CD14-positive monocyte (primary cell): Measurements from ENCODE around the gene ARHGEF10L. TPM values are rescaled to one million over a fixed set of nuclear protein-coding genes. Genes with fewer than 3 reads are reported as not detected.
A peak's percentile ranks its signal among the peaks of the same experiment; 100 is the strongest.

Experiments used
- DNase-seq, 3 donors: peaks; one replicate each; pipeline ENCODE4 v3.0.0-alpha.2; 2011 to 2022
- H2AFZ ChIP-seq: 2 replicates; pipeline ENCODE4 v1.6.0; 2012; ENCODE audit warnings: mild to moderate bottlenecking, low read depth, low read length, inconsistent platforms; ENCODE audit not compliant: insufficient read depth, poor library complexity, severe bottlenecking
- H3K27ac ChIP-seq, 2 donors: 1 replicate in 1 of 2; 2 replicates in 1 of 2; pipeline ENCODE4 v1.5.1; 2012 to 2013; ENCODE audit warnings: low read length in 2 of 2, control low read depth in 1 of 2, inconsistent platforms in 1 of 2, low read depth in 1 of 2, mild to moderate bottlenecking in 1 of 2
- H3K27me3 ChIP-seq, 2 donors: one replicate each; pipeline versions ENCODE4 v1.6.0 to v1.6.1; 2011 to 2013; ENCODE audit warnings: low read length in 2 of 2; ENCODE audit not compliant: control insufficient read depth in 2 of 2, insufficient read depth in 2 of 2
- H3K36me3 ChIP-seq, 2 donors: replicated peaks in 1 of 2; 1 replicate in 1 of 2; 2 replicates in 1 of 2; pipeline versions ENCODE4 v1.5.1 to v1.6.1; 2012 to 2013; ENCODE audit warnings: low read length in 2 of 2, control low read depth in 1 of 2, inconsistent platforms in 1 of 2, mild to moderate bottlenecking in 1 of 2; ENCODE audit not compliant: insufficient read depth in 2 of 2, control insufficient read depth in 1 of 2
- H3K4me1 ChIP-seq, 2 donors: 1 replicate in 1 of 2; 2 replicates in 1 of 2; pipeline versions ENCODE4 v1.5.1 to v1.6.1; 2012 to 2013; ENCODE audit warnings: low read length in 2 of 2, control low read depth in 1 of 2, inconsistent platforms in 1 of 2, mild to moderate bottlenecking in 1 of 2, moderate library complexity in 1 of 2; ENCODE audit not compliant: insufficient read depth in 2 of 2, control insufficient read depth in 1 of 2
- H3K4me2 ChIP-seq: replicated peaks from 2 replicates; pipeline ENCODE3; 2012; ENCODE audit warnings: low read length, moderate library complexity, mild to moderate bottlenecking; ENCODE audit not compliant: poor library complexity, severe bottlenecking; ENCODE audit errors: extremely low read depth
- H3K4me3 ChIP-seq, 3 experiments: fragments of 200-600 bp in 1 of 3; sonication (generic) in 1 of 3; replicated peaks in 1 of 3; 1 replicate in 2 of 3; 2 replicates in 1 of 3; pipeline ENCODE4 v1.5.1; 2011 to 2013; ENCODE audit warnings: low read length in 3 of 3, mild to moderate bottlenecking in 3 of 3, control low read depth in 2 of 3, low read depth in 2 of 3, inconsistent platforms in 1 of 3, moderate library complexity in 1 of 3
- H3K79me2 ChIP-seq: 2 replicates; pipeline ENCODE4 v1.6.0; 2012; ENCODE audit warnings: mild to moderate bottlenecking, control low read depth, inconsistent platforms, low read length, moderate library complexity; ENCODE audit not compliant: insufficient read depth
- H3K9ac ChIP-seq: 2 replicates; pipeline ENCODE4 v1.6.0; 2017; ENCODE audit warnings: low read length, mild to moderate bottlenecking; ENCODE audit not compliant: insufficient read depth, poor library complexity, severe bottlenecking
- H3K9me3 ChIP-seq, 2 donors: replicated peaks in 1 of 2; 1 replicate in 1 of 2; 2 replicates in 1 of 2; pipeline versions ENCODE4 v1.5.1 to v1.6.1; 2012 to 2013; ENCODE audit warnings: low read length in 2 of 2, control low read depth in 1 of 2; ENCODE audit not compliant: control insufficient read depth in 1 of 2, insufficient read depth in 1 of 2
- H4K20me1 ChIP-seq: 2 replicates; pipeline ENCODE4 v1.6.0; 2012; ENCODE audit warnings: mild to moderate bottlenecking, low read length, control low read depth, moderate library complexity; ENCODE audit not compliant: insufficient read depth
- H3K27ac Mint-ChIP-seq, 7 donors: one replicate each; pipeline ENCODE4 v1.8.0; 2020; ENCODE audit warnings: mild to moderate bottlenecking in 7 of 7, mixed read lengths in 7 of 7, moderate library complexity in 6 of 7, inconsistent platforms in 2 of 7
- H3K27me3 Mint-ChIP-seq, 3 donors: one replicate each; pipeline ENCODE4 v1.8.0; 2021 to 2022; ENCODE audit warnings: low read depth in 3 of 3, mild to moderate bottlenecking in 3 of 3, mixed read lengths in 3 of 3, moderate library complexity in 3 of 3, inconsistent platforms in 1 of 3
- H3K36me3 Mint-ChIP-seq, 2 donors: one replicate each; pipeline ENCODE4 v1.8.0; 2020; ENCODE audit warnings: mixed read lengths in 2 of 2, inconsistent platforms in 1 of 2, mild to moderate bottlenecking in 1 of 2
- H3K4me1 Mint-ChIP-seq: one replicate; pipeline ENCODE4 v1.8.0; 2020; ENCODE audit warnings: mild to moderate bottlenecking, mixed read lengths
- H3K4me3 Mint-ChIP-seq, 2 donors: one replicate each; pipeline ENCODE4 v1.8.0; 2020; ENCODE audit warnings: mild to moderate bottlenecking in 2 of 2, mixed read lengths in 2 of 2, moderate library complexity in 1 of 2
- H3K9me3 Mint-ChIP-seq, 7 donors: one replicate each; pipeline ENCODE4 v1.8.0; 2020 to 2022; ENCODE audit warnings: mixed read lengths in 7 of 7, mild to moderate bottlenecking in 6 of 7, moderate library complexity in 6 of 7, inconsistent platforms in 2 of 7
- WGBS: methylation state at CpG from one replicate; pipeline ENCODE4 v1.1.5; 2013; ENCODE audit warnings: missing lambda C conversion rate; ENCODE audit not compliant: insufficient coverage; 5-methylcytosine and 5-hydroxymethylcytosine counted together
- intact Hi-C, 2 donors: fragments of 100-400 bp; cut with micrococcal nuclease; formaldehyde crosslinking; loops; one replicate each; pipeline versions ENCODE4 v1.15.0 to v1.15.1; 2023
- polyA plus RNA-seq, 3 donors: library from polyadenylated mRNA; depleted of rRNA in 1 of 3; unstranded in 2 of 3; stranded (reverse) in 1 of 3; fragments of 300-500 nt in 2 of 3; fragments of >200 nt in 1 of 3; fragmentation: Illumina TruSeq in 2 of 3; gene quantifications; 1 replicate in 2 of 3; 2 replicates in 1 of 3; pipeline ENCODE4 v1.2.3, GENCODE V29; 2012 to 2021
- TF ChIP-seq, protein P1 (sequence below): fragments of 200-600 bp; IDR thresholded peaks from one replicate; pipeline ENCODE4 v1.8.0; 2022; ENCODE audit warnings: antibody characterized with exemption, mild to moderate bottlenecking

The ARHGEF10L gene
- polyA plus RNA-seq, 3 donors = 20.7 to 95.7 (median 23.7) TPM

- Mint-ChIP-seq H3K27ac (peak overlapping the region in 1 of 7 donors; percentile 14), H3K27me3 (peaks cover 0 to 3% (median 1%) of the 10 kb centered on the region in 3 donors), H3K9me3 (no peaks in the 10 kb centered on the region), H3K36me3 (peaks cover 76 to 97% of the 10 kb centered on the region in 2 donors), H3K4me3 (no peak overlapping the region), H3K4me1 (no peaks in the 10 kb centered on the region)
- Histone ChIP-seq H3K4me3 (no peak overlapping the region), H3K4me2 (no peak overlapping the region), H3K27me3 (no peaks in the 10 kb centered on the region), H3K4me1 (no peaks in the 10 kb centered on the region), H4K20me1 (peaks cover 100% of the 10 kb centered on the region), H3K9me3 (no peaks in the 10 kb centered on the region), H3K79me2 (peaks cover 6% of the 10 kb centered on the region), H3K27ac (no peak overlapping the region), H2AFZ (no peak overlapping the region), H3K36me3 (peaks cover 82 to 97% of the 10 kb centered on the region in 2 donors), H3K9ac (no peak overlapping the region)
- no peak for DNase-seq
- TF ChIP-seq, protein P1, sequence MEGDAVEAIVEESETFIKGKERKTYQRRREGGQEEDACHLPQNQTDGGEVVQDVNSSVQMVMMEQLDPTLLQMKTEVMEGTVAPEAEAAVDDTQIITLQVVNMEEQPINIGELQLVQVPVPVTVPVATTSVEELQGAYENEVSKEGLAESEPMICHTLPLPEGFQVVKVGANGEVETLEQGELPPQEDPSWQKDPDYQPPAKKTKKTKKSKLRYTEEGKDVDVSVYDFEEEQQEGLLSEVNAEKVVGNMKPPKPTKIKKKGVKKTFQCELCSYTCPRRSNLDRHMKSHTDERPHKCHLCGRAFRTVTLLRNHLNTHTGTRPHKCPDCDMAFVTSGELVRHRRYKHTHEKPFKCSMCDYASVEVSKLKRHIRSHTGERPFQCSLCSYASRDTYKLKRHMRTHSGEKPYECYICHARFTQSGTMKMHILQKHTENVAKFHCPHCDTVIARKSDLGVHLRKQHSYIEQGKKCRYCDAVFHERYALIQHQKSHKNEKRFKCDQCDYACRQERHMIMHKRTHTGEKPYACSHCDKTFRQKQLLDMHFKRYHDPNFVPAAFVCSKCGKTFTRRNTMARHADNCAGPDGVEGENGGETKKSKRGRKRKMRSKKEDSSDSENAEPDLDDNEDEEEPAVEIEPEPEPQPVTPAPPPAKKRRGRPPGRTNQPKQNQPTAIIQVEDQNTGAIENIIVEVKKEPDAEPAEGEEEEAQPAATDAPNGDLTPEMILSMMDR = no peak
- intact Hi-C loops = no loop called here
- WGBS = 92% methylated on average over 3 of the region's 4 CpGs
Observed at GRCh38 chr1:17682400-17682799, 142.9 kb downstream of the ARHGEF10L start.

GRCh38 chr1:17683598-17683997 lies 144.1 kb downstream of the ARHGEF10L start:
- Mint-ChIP-seq H3K4me1 (no peaks in the 10 kb centered on the region), H3K27me3 (peaks cover 0 to 3% (median 1%) of the 10 kb centered on the region in 3 donors), H3K36me3 (peaks cover 75 to 97% of the 10 kb centered on the region in 2 donors), H3K9me3 (no peaks in the 10 kb centered on the region), H3K4me3 (no peak overlapping the region), H3K27ac (no peak overlapping the region)
- H3K4me1 ChIP-seq = no peaks in the 10 kb centered on the region
- 98% methylated on average over 9 of the region's 11 CpGs for WGBS
- H3K9ac ChIP-seq = no peak overlapping the region
- no peaks in the 10 kb centered on the region for H3K27me3 ChIP-seq
- peaks cover 6% of the 10 kb centered on the region for H3K79me2 ChIP-seq
- no peaks in the 10 kb centered on the region for H3K9me3 ChIP-seq
- DNase-seq = no peak
- no peak overlapping the region for H3K4me2 ChIP-seq
- no peak overlapping the region for H3K27ac ChIP-seq
- H4K20me1 ChIP-seq = peaks cover 100% of the 10 kb centered on the region
- TF ChIP-seq, protein P1 = no peak
- H3K4me3 ChIP-seq = no peak overlapping the region
- intact Hi-C loops = no loop called here
- no peak overlapping the region for H2AFZ ChIP-seq
- peaks cover 86 to 97% of the 10 kb centered on the region in 2 donors for H3K36me3 ChIP-seq
